Mesenchymal stem cell (in vitro differentiated cells and primary cell): ENCODE measurements around the gene PLCD1.

Experiments used
- DNase-seq: peaks from one replicate; pipeline ENCODE4 v3.0.0-alpha.2; 2013
- H2AFZ ChIP-seq: one replicate; pipeline ENCODE4 v1.6.1; 2013; ENCODE audit warnings: low read depth, mild to moderate bottlenecking, control low read depth, inconsistent platforms, low read length, moderate library complexity
- H2AK5ac ChIP-seq: 2 replicates; pipeline ENCODE4 v1.6.1; 2013; ENCODE audit warnings: low read length, moderate library complexity, mild to moderate bottlenecking, inconsistent platforms; ENCODE audit not compliant: severe bottlenecking
- H2BK120ac ChIP-seq: one replicate; pipeline ENCODE4 v1.6.1; 2013; ENCODE audit warnings: low read depth, mild to moderate bottlenecking, inconsistent platforms, low read length, moderate library complexity
- H2BK12ac ChIP-seq, 2 experiments: one replicate each; pipeline ENCODE4 v1.6.1; 2013; ENCODE audit warnings: inconsistent platforms in 2 of 2, low read length in 2 of 2, mild to moderate bottlenecking in 2 of 2, moderate library complexity in 2 of 2, control low read depth in 1 of 2
- H2BK15ac ChIP-seq: one replicate; pipeline ENCODE4 v1.6.1; 2013; ENCODE audit warnings: mild to moderate bottlenecking, low read depth, inconsistent platforms; ENCODE audit not compliant: poor library complexity, severe bottlenecking
- H2BK5ac ChIP-seq: 2 replicates; pipeline ENCODE4 v1.6.1; 2013; ENCODE audit warnings: low read depth, mild to moderate bottlenecking, low read length, control low read depth, inconsistent platforms; ENCODE audit not compliant: poor library complexity, severe bottlenecking
- H3K14ac ChIP-seq, 2 experiments: one replicate each; pipeline ENCODE4 v1.6.1; 2013; ENCODE audit warnings: inconsistent platforms in 2 of 2, low read length in 2 of 2, control low read depth in 1 of 2, mild to moderate bottlenecking in 1 of 2, moderate library complexity in 1 of 2
- H3K18ac ChIP-seq, 2 experiments: one replicate each; pipeline ENCODE4 v1.6.1; 2013; ENCODE audit warnings: inconsistent platforms in 2 of 2, low read length in 2 of 2, control low read depth in 1 of 2, low read depth in 1 of 2, mild to moderate bottlenecking in 1 of 2
- H3K23ac ChIP-seq, 2 experiments: one replicate each; pipeline ENCODE4 v1.6.1; 2013; ENCODE audit warnings: inconsistent platforms in 2 of 2, low read length in 2 of 2, mild to moderate bottlenecking in 2 of 2, moderate library complexity in 2 of 2, control low read depth in 1 of 2
- H3K27ac ChIP-seq: 2 replicates; pipeline ENCODE4 v1.5.1; 2013; ENCODE audit warnings: mild to moderate bottlenecking, moderate library complexity, low read length, control low read depth, inconsistent platforms; ENCODE audit not compliant: poor library complexity, severe bottlenecking
- H3K27me3 ChIP-seq, 2 experiments: 2 replicates each; pipeline versions ENCODE4 v1.6.1 to v1.7.0; 2013; ENCODE audit warnings: low read length in 2 of 2, mild to moderate bottlenecking in 2 of 2, moderate library complexity in 2 of 2, control low read depth in 1 of 2, inconsistent platforms in 1 of 2; ENCODE audit not compliant: control insufficient read depth in 1 of 2, insufficient read depth in 1 of 2
- H3K36me3 ChIP-seq, 2 experiments: 2 replicates each; pipeline versions ENCODE4 v1.6.1 to v1.7.0; 2013; ENCODE audit warnings: low read length in 2 of 2, control low read depth in 1 of 2, inconsistent platforms in 1 of 2, low read depth in 1 of 2, mild to moderate bottlenecking in 1 of 2; ENCODE audit not compliant: insufficient read depth in 2 of 2, control insufficient read depth in 1 of 2
- H3K4ac ChIP-seq, 2 experiments: one replicate each; pipeline ENCODE4 v1.6.1; 2013; ENCODE audit warnings: inconsistent platforms in 2 of 2, low read length in 2 of 2, mild to moderate bottlenecking in 2 of 2, moderate library complexity in 2 of 2, control low read depth in 1 of 2, low read depth in 1 of 2
- H3K4me1 ChIP-seq: 2 replicates; pipeline ENCODE4 v1.6.1; 2013; ENCODE audit warnings: low read depth, low read length, control low read depth; ENCODE audit not compliant: control insufficient read depth, insufficient read depth
- H3K4me2 ChIP-seq: 2 replicates; pipeline ENCODE4 v1.6.1; 2013; ENCODE audit warnings: low read length, mild to moderate bottlenecking, inconsistent platforms; ENCODE audit not compliant: poor library complexity, severe bottlenecking
- H3K4me3 ChIP-seq, 2 experiments: 2 replicates each; pipeline versions ENCODE4 v1.5.1 to v1.7.0; 2013; ENCODE audit warnings: low read length in 2 of 2, mild to moderate bottlenecking in 2 of 2, control low read depth in 1 of 2, low read depth in 1 of 2; ENCODE audit not compliant: insufficient read depth in 1 of 2
- H3K79me1 ChIP-seq: replicated peaks from 2 replicates; pipeline ENCODE4 v1.6.1; 2013; ENCODE audit warnings: mild to moderate bottlenecking, control low read depth, low read length, inconsistent platforms; ENCODE audit not compliant: poor library complexity, severe bottlenecking
- H3K9ac ChIP-seq: 2 replicates; pipeline ENCODE4 v1.7.0; 2013; ENCODE audit warnings: mild to moderate bottlenecking, low read length, moderate library complexity
- H3K9me3 ChIP-seq: 2 replicates; pipeline ENCODE4 v1.7.0; 2013; ENCODE audit warnings: mild to moderate bottlenecking, low read length; ENCODE audit not compliant: control insufficient read depth
- H4K8ac ChIP-seq: one replicate; pipeline ENCODE4 v1.6.1; 2013; ENCODE audit warnings: inconsistent platforms, mild to moderate bottlenecking, low read length, moderate library complexity
- H4K91ac ChIP-seq: one replicate; pipeline ENCODE4 v1.6.1; 2013; ENCODE audit warnings: mild to moderate bottlenecking, low read length, inconsistent platforms
- WGBS: methylation state at CpG from one replicate; pipeline ENCODE4 v1.1.7; 2013; ENCODE audit warnings: mixed read lengths; 5-methylcytosine and 5-hydroxymethylcytosine counted together

The PLCD1 gene

GRCh38 chr3:37982331-37982730 is 47.1 kb downstream of the PLCD1 start:
- no peaks in the 10 kb centered on the region for H3K27me3 ChIP-seq
- no peak overlapping the region for H3K4ac ChIP-seq
- WGBS, result 40% methylated on average over 1 of the region's 1 CpG
- H2AK5ac ChIP-seq, result no peak overlapping the region
- no peak overlapping the region for H2BK120ac ChIP-seq
- H3K18ac ChIP-seq, result no peak overlapping the region
- H3K23ac ChIP-seq, result no peak overlapping the region
- no peak for DNase-seq
- no peak overlapping the region for H3K14ac ChIP-seq
- peaks cover 1% of the 10 kb centered on the region for H3K4me1 ChIP-seq
- H2BK5ac ChIP-seq, result no peak overlapping the region
- H3K27ac ChIP-seq, result no peak overlapping the region
- H3K4me3 ChIP-seq, result no peak overlapping the region
- H2BK12ac ChIP-seq, result no peak overlapping the region
- H2AFZ ChIP-seq, result no peak overlapping the region
- H3K79me1 ChIP-seq, result no peaks in the 10 kb centered on the region
- H3K4me2 ChIP-seq, result no peak overlapping the region
- no peaks in the 10 kb centered on the region for H3K9me3 ChIP-seq
- no peak overlapping the region for H2BK15ac ChIP-seq
- no peak overlapping the region for H3K9ac ChIP-seq
- H3K36me3 ChIP-seq, result peaks cover 37 to 48% of the 10 kb centered on the region in 2 experiments
- no peak overlapping the region for H4K8ac ChIP-seq
- no peak overlapping the region for H4K91ac ChIP-seq

- H3K27me3 ChIP-seq, result no peaks in the 10 kb centered on the region
- no peak overlapping the region for H2BK120ac ChIP-seq
- H3K14ac ChIP-seq, result no peak overlapping the region
- H3K27ac ChIP-seq, result no peak overlapping the region
- H3K4ac ChIP-seq, result no peak overlapping the region
- no peak overlapping the region for H4K8ac ChIP-seq
- H2AFZ ChIP-seq, result no peak overlapping the region
- H3K79me1 ChIP-seq, result no peaks in the 10 kb centered on the region
- 97% methylated on average over 2 of the region's 2 CpGs for WGBS
- H2BK5ac ChIP-seq, result no peak overlapping the region
- H2BK15ac ChIP-seq, result no peak overlapping the region
- no peak overlapping the region for H2BK12ac ChIP-seq
- H2AK5ac ChIP-seq, result no peak overlapping the region
- H3K4me3 ChIP-seq, result no peak overlapping the region
- H3K23ac ChIP-seq, result no peak overlapping the region
- H3K9ac ChIP-seq, result no peak overlapping the region
- no peak overlapping the region for H4K91ac ChIP-seq
- no peak overlapping the region for H3K4me2 ChIP-seq
- peaks cover 42 to 59% of the 10 kb centered on the region in 2 experiments for H3K36me3 ChIP-seq
- DNase-seq, result no peak
- no peaks in the 10 kb centered on the region for H3K4me1 ChIP-seq
- H3K9me3 ChIP-seq, result no peaks in the 10 kb centered on the region
- H3K18ac ChIP-seq, result no peak overlapping the region
These were observed 48.1 kb downstream of the PLCD1 start for GRCh38 chr3:37981348-37981664.

GRCh38 chr3:37980462-37981347 is 48.7 kb downstream of the PLCD1 start:
- H3K14ac ChIP-seq, result no peak overlapping the region
- no peak overlapping the region for H3K4me3 ChIP-seq
- no peak overlapping the region for H2BK15ac ChIP-seq
- no peak overlapping the region for H2BK12ac ChIP-seq
- no peaks in the 10 kb centered on the region for H3K27me3 ChIP-seq
- no peak overlapping the region for H2BK120ac ChIP-seq
- H3K9me3 ChIP-seq, result no peaks in the 10 kb centered on the region
- no peak for DNase-seq
- H4K91ac ChIP-seq, result no peak overlapping the region
- H3K4ac ChIP-seq, result no peak overlapping the region
- H3K23ac ChIP-seq, result no peak overlapping the region
- H3K27ac ChIP-seq, result no peak overlapping the region
- no peak overlapping the region for H2BK5ac ChIP-seq
- H4K8ac ChIP-seq, result no peak overlapping the region
- H3K79me1 ChIP-seq, result no peaks in the 10 kb centered on the region
- H2AFZ ChIP-seq, result no peak overlapping the region
- no peaks in the 10 kb centered on the region for H3K4me1 ChIP-seq
- 96% methylated on average over 12 of the region's 14 CpGs for WGBS
- H2AK5ac ChIP-seq, result no peak overlapping the region
- no peak overlapping the region for H3K9ac ChIP-seq
- no peak overlapping the region for H3K4me2 ChIP-seq
- peaks cover 45 to 65% of the 10 kb centered on the region in 2 experiments for H3K36me3 ChIP-seq
- H3K18ac ChIP-seq, result no peak overlapping the region

GRCh38 chr3:37979541-37980461 is 49.6 kb downstream of the PLCD1 start:
- no peak overlapping the region for H2BK120ac ChIP-seq
- H3K4me2 ChIP-seq, result no peak overlapping the region
- no peak overlapping the region for H3K14ac ChIP-seq
- H3K4me3 ChIP-seq, result no peak overlapping the region
- no peak overlapping the region for H2BK5ac ChIP-seq
- no peak overlapping the region for H2BK12ac ChIP-seq
- WGBS, result 93% methylated on average over 5 of the region's 8 CpGs
- no peak overlapping the region for H2AFZ ChIP-seq
- no peak overlapping the region for H4K8ac ChIP-seq
- no peaks in the 10 kb centered on the region for H3K9me3 ChIP-seq
- no peak overlapping the region for H3K27ac ChIP-seq
- no peak overlapping the region for H3K9ac ChIP-seq
- no peaks in the 10 kb centered on the region for H3K4me1 ChIP-seq
- no peak overlapping the region for H2AK5ac ChIP-seq
- no peaks in the 10 kb centered on the region for H3K27me3 ChIP-seq
- no peak overlapping the region for H3K23ac ChIP-seq
- no peak overlapping the region for H4K91ac ChIP-seq
- H3K79me1 ChIP-seq, result no peaks in the 10 kb centered on the region
- DNase-seq, result peak; percentile 37
- no peak overlapping the region for H3K4ac ChIP-seq
- H2BK15ac ChIP-seq, result no peak overlapping the region
- no peak overlapping the region for H3K18ac ChIP-seq
- peaks cover 46 to 67% of the 10 kb centered on the region in 2 experiments for H3K36me3 ChIP-seq
